D341Med (cell line): ENCODE measurements around the gene PACSIN1.

ENCODE experiments used
- DNase-seq: peaks from one replicate; pipeline ENCODE4 v3.0.0; 2012; ENCODE audit warnings: low spot score

PACSIN1 gene

GRCh38 chr6:34583461-34583860 lies 117.6 kb downstream of the PACSIN1 start:
- DNase-seq, result no peak

- no peak for DNase-seq
These were observed 118.2 kb downstream of the PACSIN1 start for GRCh38 chr6:34583861-34584604.

GRCh38 chr6:34584694-34585093 lies 118.8 kb downstream of the PACSIN1 start:
- DNase-seq, result no peak
